Measurements from ENCODE around the gene C1QL4.

- TF ChIP-seq GABPA (IDR thresholded peaks at IDR 0.05; ENCODE audit: low read depth) (no peak), CTCF (IDR thresholded peaks at IDR 0.05; ENCODE audit: insufficient read depth, low read length) (no peak), SPI1 (IDR thresholded peaks at IDR 0.05; ENCODE audit: borderline replicate concordance, low read depth) (no peak), POLR2AphosphoS5 (IDR thresholded peaks at IDR 0.05; ENCODE audit: low read depth) (no peak)
Measured at GRCh38 chr12:49301760-49302159, 35.2 kb downstream of the C1QL4 start.
